ENCODE measurements around the gene AIMP2. TPM values are rescaled to one million over a fixed set of nuclear protein-coding genes. Genes with fewer than 3 reads are reported as not detected.
"Not testable (repeated sequence)": the region's sequence is repeated elsewhere in the genome, so short reads cannot be mapped to it uniquely, and the experiment has no call there.

Gene AIMP2
- 10 to 100 TPM; 34.7 to 42.6 (median 39.2) TPM for total RNA-seq

GRCh38 chr7:6008668-6009611, at the start of gene AIMP2, which contains the start of gene PMS2:
TSS of gene AIMP2 (plus strand) at chr7:6009272. CDS start at chr7:6009364, 92 bp downstream.
TSS of gene PMS2 (minus strand) at chr7:6009049. CDS start at chr7:6009019, 30 bp downstream.
- TF ChIP-seq CTCF (IDR thresholded peaks at IDR 0.05) = no peak
- ATAC-seq (ENCODE audit: low FRiP score) (peak; percentile 99), DNase-seq (ENCODE audit: low spot score) (peak; percentile 94)

DNA sequence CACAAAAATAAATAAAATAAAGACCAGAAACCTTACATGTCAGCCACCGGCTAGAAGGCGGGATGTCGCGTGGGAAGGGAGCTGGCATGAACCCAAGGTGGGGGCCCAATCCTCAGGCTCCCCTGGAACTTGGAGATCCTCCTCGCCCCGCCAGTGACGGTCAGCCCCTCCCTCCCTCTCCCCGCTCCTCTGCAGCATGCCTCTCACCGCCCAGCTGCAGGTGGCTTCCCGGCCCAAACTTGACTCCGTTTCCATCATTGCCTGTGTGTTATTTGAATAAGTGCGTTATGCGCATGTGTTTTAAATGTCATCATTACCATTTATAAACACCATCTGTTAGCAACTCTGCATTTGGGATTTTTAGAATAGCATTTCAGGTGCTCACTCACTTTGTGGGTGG, 45.9 kb upstream of the AIMP2 start:
- DNase-seq (ENCODE audit: low spot score); ATAC-seq (ENCODE audit: low FRiP score): not testable (repeated sequence)

DNA sequence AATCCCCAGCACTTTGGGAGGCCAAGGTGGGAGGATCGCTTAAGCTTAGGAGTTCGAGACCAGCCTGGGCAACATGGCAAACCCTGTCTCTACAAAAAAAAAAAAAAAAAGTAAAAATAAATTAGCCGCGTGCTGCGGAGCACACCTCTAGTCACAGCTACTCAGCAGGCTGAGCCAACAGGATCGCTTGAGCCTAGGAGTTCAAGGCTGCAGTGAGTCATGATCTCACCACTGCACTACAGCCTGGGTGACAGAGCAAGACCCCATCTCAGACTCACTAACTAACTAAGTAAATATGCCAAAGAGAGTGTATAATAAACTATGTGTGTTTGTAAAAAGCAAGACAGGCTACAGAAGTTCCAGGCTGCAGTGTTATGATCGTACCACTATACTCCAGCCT, 45.3 kb upstream of the AIMP2 start:
- not testable (repeated sequence) for DNase-seq (ENCODE audit: low spot score); ATAC-seq (ENCODE audit: low FRiP score)

GRCh38 chr7:5970347-5970911, 38.6 kb upstream of the AIMP2 start, which contains the start of gene RSPH10B:
TSS of gene RSPH10B (minus strand) at chr7:5970689. CDS start at chr7:5967116, 3,573 bp downstream.
- peak; percentile 44 for ATAC-seq (ENCODE audit: low FRiP score)
- DNase-seq (ENCODE audit: low spot score) = not testable (repeated sequence)

- not testable (repeated sequence) for ATAC-seq (ENCODE audit: low FRiP score); DNase-seq (ENCODE audit: low spot score)
Observed at GRCh38 chr7:5973580-5973979, 35.5 kb upstream of the AIMP2 start.

- not testable (repeated sequence) for ATAC-seq (ENCODE audit: low FRiP score); DNase-seq (ENCODE audit: low spot score)
Observed at GRCh38 chr7:5979680-5980314, 29.3 kb upstream of the AIMP2 start.

GRCh38 chr7:5987061-5987460, 22.0 kb upstream of the AIMP2 start:
- not testable (repeated sequence) for ATAC-seq (ENCODE audit: low FRiP score)

DNA sequence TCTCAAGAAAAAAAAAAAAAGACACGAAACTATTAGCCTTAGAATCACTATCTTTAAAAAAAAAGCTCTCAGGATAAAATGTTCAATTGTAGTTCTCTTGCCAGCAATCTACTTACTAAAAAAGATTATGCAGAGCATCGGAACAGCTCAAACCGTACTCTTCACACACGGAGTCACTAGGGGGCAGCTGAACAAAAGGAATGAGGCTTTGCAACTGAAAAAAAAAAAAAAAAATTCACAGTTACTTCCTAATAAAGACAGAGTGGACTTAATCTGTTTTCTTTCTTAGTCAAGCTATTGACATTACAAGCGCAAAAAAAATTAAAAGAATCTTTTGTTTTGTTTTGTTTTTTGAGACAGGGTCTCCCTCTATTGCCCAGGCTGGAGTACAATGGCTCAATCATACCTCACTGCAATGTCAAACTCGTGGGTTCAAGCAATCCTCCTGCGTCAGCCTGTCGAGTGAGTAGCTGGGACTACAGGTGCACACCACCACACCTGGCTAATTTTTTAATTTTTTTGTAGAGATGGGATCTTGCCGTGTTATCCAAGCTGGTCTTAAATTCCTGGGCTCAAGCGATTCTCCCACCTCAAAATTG, 11.8 kb upstream of the AIMP2 start:
- no peak for DNase-seq (ENCODE audit: low spot score)
- ATAC-seq (ENCODE audit: low FRiP score) = peak; percentile 68
- TF ChIP-seq CTCF (IDR thresholded peaks at IDR 0.05) = no peak

More at GRCh38 chr7:5987061-5987460, 22.0 kb upstream of the AIMP2 start:
- not testable (repeated sequence) for DNase-seq (ENCODE audit: low spot score)

DNA sequence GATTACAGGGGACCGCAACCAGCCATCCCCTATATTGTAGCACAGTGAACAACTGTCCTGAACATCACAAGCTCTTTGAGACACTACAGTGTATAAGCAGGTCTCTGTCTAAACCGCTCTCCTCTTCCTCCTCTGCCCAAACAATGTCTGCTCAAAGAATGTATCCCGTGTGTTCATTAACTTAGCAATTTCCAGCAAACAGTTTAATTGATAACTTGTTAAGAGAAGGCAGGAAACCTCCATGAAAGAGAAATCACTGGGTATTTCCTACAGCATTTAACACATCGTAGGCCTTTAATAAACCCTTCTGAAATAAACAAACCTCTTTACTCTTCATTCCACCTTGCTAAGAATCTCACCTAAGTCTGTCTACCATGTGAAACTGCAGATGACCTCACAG, 1.7 kb upstream of the AIMP2 start:
- no peak for TF ChIP-seq CTCF (IDR thresholded peaks at IDR 0.05)

DNA sequence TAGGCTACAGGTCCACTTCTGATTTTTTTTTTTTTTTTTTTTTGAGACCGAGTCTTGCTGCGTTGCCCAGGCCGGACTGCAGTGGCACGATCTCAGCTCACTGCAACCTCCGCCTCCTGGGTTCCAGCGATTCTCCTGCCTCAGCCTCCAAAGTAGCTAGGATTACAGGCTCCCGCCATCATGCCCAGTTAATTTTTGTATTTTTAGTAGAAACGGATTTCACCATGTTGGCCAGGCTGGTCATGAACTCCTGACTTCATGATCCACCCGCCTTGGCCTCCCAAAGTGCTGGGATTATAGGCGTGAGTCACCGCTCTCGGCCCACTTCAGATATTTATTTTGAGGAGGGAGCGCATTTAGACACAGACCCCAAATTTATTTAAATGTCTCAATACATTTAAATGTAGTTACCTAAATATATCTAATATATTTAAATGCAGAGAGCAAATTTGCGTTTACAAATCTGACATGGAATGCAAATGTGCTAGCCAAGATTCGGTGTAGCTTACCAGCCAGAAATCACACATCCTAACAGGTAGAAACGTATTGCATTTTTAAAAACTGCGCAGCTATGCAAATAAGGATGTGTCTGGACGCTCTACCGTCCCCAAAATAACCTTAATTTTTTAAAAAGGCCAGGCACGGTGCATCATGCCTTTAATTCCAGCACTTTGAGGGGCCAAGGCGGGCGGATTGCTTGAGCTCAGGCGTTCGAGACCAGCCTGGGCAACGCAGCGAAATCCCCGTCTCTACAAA, 1.1 kb upstream of the AIMP2 start:
- not testable (repeated sequence) for DNase-seq (ENCODE audit: low spot score); ATAC-seq (ENCODE audit: low FRiP score)

More for the DNA sequence above, 1.7 kb upstream of the AIMP2 start:
- DNase-seq (ENCODE audit: low spot score) (no peak), ATAC-seq (ENCODE audit: low FRiP score) (no peak)

DNA sequence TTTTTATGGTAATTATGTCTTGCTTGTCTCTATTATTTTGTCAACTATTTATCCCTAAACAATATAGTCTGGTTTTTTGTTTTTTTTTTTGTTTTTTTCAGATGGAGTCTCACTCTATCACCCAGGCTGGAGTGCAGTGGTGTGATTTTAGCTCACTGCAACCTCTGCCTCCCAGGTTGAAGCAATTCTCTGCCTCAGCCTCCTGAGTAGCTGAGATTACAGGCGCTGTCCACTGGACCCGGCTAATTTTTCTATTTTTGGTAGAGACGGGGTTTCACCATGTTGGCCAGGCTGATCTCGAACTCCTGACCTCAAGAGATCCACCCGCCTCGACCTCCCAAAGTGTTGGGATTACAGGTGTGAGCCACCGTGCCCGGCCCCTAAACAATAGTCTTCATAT, 1.3 kb downstream of the AIMP2 start:
- not testable (repeated sequence) for ATAC-seq (ENCODE audit: low FRiP score); DNase-seq (ENCODE audit: low spot score)
